AG04450 (cell line): ENCODE results near the gene IGSF9B. TPM values are rescaled to one million over a fixed set of nuclear protein-coding genes. Genes with fewer than 3 reads are reported as not detected.

Source experiments
- CTCF ChIA-PET: fragments of 300-600, 350-600 bp; formaldehyde crosslinking; extraction: SDS; loops from one replicate; lab custom pipeline; 2022; ENCODE audit warnings: antibody characterized with exemption, inconsistent platforms; lab: Charles Lee
- POLR2A ChIA-PET: fragments of 350-600 bp; formaldehyde crosslinking; extraction: SDS; loops from one replicate; lab custom pipeline; 2021; ENCODE audit warnings: antibody characterized with exemption, inconsistent platforms; lab: Yijun Ruan, JAX
- DNase-seq: peaks from one replicate; pipeline ENCODE4 v3.0.0-alpha.2; 2011; ENCODE audit warnings: low read depth, low spot score
- H3K27ac ChIP-seq: one replicate; pipeline ENCODE4 v1.5.1; 2012; ENCODE audit warnings: low read depth, low read length, control low read depth
- H3K27me3 ChIP-seq: one replicate; pipeline ENCODE4 v1.6.0; 2012; ENCODE audit warnings: low read length; ENCODE audit not compliant: control insufficient read depth, insufficient read depth
- H3K4me3 ChIP-seq: 2 replicates; pipeline ENCODE4 v1.5.1; 2011; ENCODE audit warnings: mild to moderate bottlenecking, low read depth, low read length, control low read depth
- H3K9me3 ChIP-seq: 2 replicates; pipeline ENCODE4 v1.5.1; 2012; ENCODE audit warnings: low read length; ENCODE audit not compliant: control insufficient read depth, insufficient read depth
- CTCF ChIP-seq: IDR thresholded peaks from 2 replicates; pipeline ENCODE4 v1.5.1; 2011; ENCODE audit warnings: low read depth, low read length, control low read depth, inconsistent platforms
- polyA plus RNA-seq: library from polyadenylated mRNA; depleted of rRNA; stranded (reverse); fragments of >200 nt; gene quantifications from 2 replicates; pipeline ENCODE4 v1.2.3, GENCODE V29; 2011

IGSF9B gene
- polyA plus RNA-seq, 1 experiment = not detected

GRCh38 chr11:133907216-133907615, 49.6 kb downstream of the IGSF9B start:
- Histone ChIP-seq H3K4me3 (no peak overlapping the region), H3K27me3 (no peaks in the 10 kb centered on the region), H3K27ac (no peak overlapping the region), H3K9me3 (peaks cover 40% of the 10 kb centered on the region)
- DNase-seq = no peak
- no peak for TF ChIP-seq CTCF
- ChIA-PET POLR2A (no interaction called here), CTCF (no interaction called here)

GRCh38 chr11:133906746-133907145, 50.0 kb downstream of the IGSF9B start:
- CTCF ChIA-PET = no interaction called here
- no peaks in the 10 kb centered on the region for H3K27me3 ChIP-seq
- no peak overlapping the region for H3K27ac ChIP-seq
- no peak overlapping the region for H3K4me3 ChIP-seq
- no peak for DNase-seq
- no peak for TF ChIP-seq CTCF
- POLR2A ChIA-PET = no interaction called here
- peaks cover 43% of the 10 kb centered on the region for H3K9me3 ChIP-seq

- CTCF ChIA-PET = no interaction called here
- no peak for DNase-seq
- Histone ChIP-seq H3K4me3 (no peak overlapping the region), H3K9me3 (peaks cover 45% of the 10 kb centered on the region), H3K27ac (no peak overlapping the region), H3K27me3 (no peaks in the 10 kb centered on the region)
- TF ChIP-seq CTCF = no peak
- POLR2A ChIA-PET = no interaction called here
These were observed 50.5 kb downstream of the IGSF9B start for GRCh38 chr11:133906241-133906640.

GRCh38 chr11:133905677-133906156, 51.1 kb downstream of the IGSF9B start:
- no peak for DNase-seq
- Histone ChIP-seq H3K27me3 (no peaks in the 10 kb centered on the region), H3K9me3 (peaks cover 45% of the 10 kb centered on the region), H3K27ac (no peak overlapping the region), H3K4me3 (no peak overlapping the region)
- ChIA-PET CTCF (no interaction called here), POLR2A (no interaction called here)
- TF ChIP-seq CTCF = no peak

- TF ChIP-seq CTCF = no peak
- Histone ChIP-seq H3K9me3 (peaks cover 45% of the 10 kb centered on the region), H3K27ac (no peak overlapping the region), H3K27me3 (no peaks in the 10 kb centered on the region), H3K4me3 (no peak overlapping the region)
- ChIA-PET CTCF (no interaction called here), POLR2A (no interaction called here)
- DNase-seq = no peak
These were observed 51.8 kb downstream of the IGSF9B start for GRCh38 chr11:133904818-133905515.
